ENCODE results near the gene ANGPT4.
A peak's percentile ranks its signal among the peaks of the same experiment; 100 is the strongest.

Gene ANGPT4

GRCh38 chr20:839626-840025 is 76.5 kb downstream of the ANGPT4 start:
- no peak for TF ChIP-seq CTCF (IDR thresholded peaks at IDR 0.05; ENCODE audit: control insufficient read depth, insufficient read depth, low read depth, low read length, missing control alignments)
- no peak for DNase-seq (ENCODE audit: low read depth)
- H3K4me3 ChIP-seq (ENCODE audit: control insufficient read depth, low read depth, low read length) = no peak overlapping the region

GRCh38 chr20:839015-839414 is 77.1 kb downstream of the ANGPT4 start:
- DNase-seq (ENCODE audit: low read depth) = no peak
- no peak overlapping the region for H3K4me3 ChIP-seq (ENCODE audit: control insufficient read depth, low read depth, low read length)
- no peak for TF ChIP-seq CTCF (IDR thresholded peaks at IDR 0.05; ENCODE audit: control insufficient read depth, insufficient read depth, low read depth, low read length, missing control alignments)

GRCh38 chr20:836190-836589 is 79.9 kb downstream of the ANGPT4 start:
- no peak overlapping the region for H3K4me3 ChIP-seq (ENCODE audit: control insufficient read depth, low read depth, low read length)
- no peak for DNase-seq (ENCODE audit: low read depth)
- no peak for TF ChIP-seq CTCF (IDR thresholded peaks at IDR 0.05; ENCODE audit: control insufficient read depth, insufficient read depth, low read depth, low read length, missing control alignments)

- DNase-seq (ENCODE audit: low read depth) = no peak
- no peak for TF ChIP-seq CTCF (IDR thresholded peaks at IDR 0.05; ENCODE audit: control insufficient read depth, insufficient read depth, low read depth, low read length, missing control alignments)
- H3K4me3 ChIP-seq (ENCODE audit: control insufficient read depth, low read depth, low read length) = no peak overlapping the region
Observed at GRCh38 chr20:835608-836045, 80.5 kb downstream of the ANGPT4 start.

- peak overlapping the region; percentile 84 for H3K4me3 ChIP-seq (ENCODE audit: control insufficient read depth, low read depth, low read length)
- DNase-seq (ENCODE audit: low read depth) = no peak
- TF ChIP-seq CTCF (IDR thresholded peaks at IDR 0.05; ENCODE audit: control insufficient read depth, insufficient read depth, low read depth, low read length, missing control alignments) = no peak
Observed at GRCh38 chr20:834151-834746, 81.9 kb downstream of the ANGPT4 start.

GRCh38 chr20:833450-834150 is 82.5 kb downstream of the ANGPT4 start, which contains the start of gene FAM110A:
Gene FAM110A, plus strand, starts transcription at chr20:833715. Its CDS starts 11,090 bp downstream, at chr20:844805.
- DNase-seq (ENCODE audit: low read depth) = peak; percentile 63
- peak within 1 kb of the TSS; percentile 84 for H3K4me3 ChIP-seq (ENCODE audit: control insufficient read depth, low read depth, low read length)
- no peak for TF ChIP-seq CTCF (IDR thresholded peaks at IDR 0.05; ENCODE audit: control insufficient read depth, insufficient read depth, low read depth, low read length, missing control alignments)

Measured in AG09309 (cell line).